ENCODE results near the gene PPP1R1B.

Gene PPP1R1B

GRCh38 chr17:39596543-39597267 lies 30.0 kb upstream of the PPP1R1B start:
- no peak for TF ChIP-seq CTCF (IDR thresholded peaks at IDR 0.05; ENCODE audit: extremely low read depth, insufficient read depth, missing control alignments)
- no peak for DNase-seq (ENCODE audit: low spot score)
- in situ Hi-C loops (cut with MboI; ENCODE audit: low pct_unique_long_range_greater_than_20kb, low sequenced_read_pairs, unreplicated experiment) = no loop called here

DNA sequence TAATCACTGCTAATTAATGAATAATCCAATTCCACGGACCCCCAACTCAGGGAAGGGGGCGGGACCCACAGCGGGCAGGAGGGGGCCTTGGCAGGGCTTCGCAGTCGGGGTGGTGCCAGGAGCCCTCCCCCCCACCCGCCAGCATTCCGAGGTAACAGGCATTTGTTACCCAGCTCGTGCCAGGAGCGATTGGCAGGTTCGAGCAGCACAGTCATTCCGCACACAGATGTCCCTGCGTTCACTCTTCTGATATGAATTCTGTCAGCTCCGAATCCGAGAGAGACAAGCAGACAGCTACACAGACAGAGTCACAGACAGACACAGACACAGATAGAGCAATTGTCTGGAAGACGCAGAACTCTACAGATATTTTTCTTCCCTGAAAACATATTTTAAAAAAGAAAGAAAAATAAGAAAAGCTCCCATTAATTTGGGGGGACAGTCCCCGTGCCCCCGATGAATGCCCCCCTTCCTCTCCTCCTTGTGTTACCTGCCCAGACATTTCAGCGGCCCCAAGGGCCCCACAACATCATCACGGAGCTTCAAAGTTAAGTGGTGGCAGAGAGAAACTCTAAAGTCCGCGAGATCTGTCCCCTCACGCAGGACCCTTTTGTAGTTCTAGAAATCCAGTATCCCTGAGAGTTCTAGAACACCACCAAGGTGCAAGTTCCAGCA lies 29.2 kb upstream of the PPP1R1B start:
- no peak for DNase-seq (ENCODE audit: low spot score)
- TF ChIP-seq CTCF (IDR thresholded peaks at IDR 0.05; ENCODE audit: extremely low read depth, insufficient read depth, missing control alignments) = no peak
- in situ Hi-C loops (cut with MboI; ENCODE audit: low pct_unique_long_range_greater_than_20kb, low sequenced_read_pairs, unreplicated experiment) = no loop called here

DNA sequence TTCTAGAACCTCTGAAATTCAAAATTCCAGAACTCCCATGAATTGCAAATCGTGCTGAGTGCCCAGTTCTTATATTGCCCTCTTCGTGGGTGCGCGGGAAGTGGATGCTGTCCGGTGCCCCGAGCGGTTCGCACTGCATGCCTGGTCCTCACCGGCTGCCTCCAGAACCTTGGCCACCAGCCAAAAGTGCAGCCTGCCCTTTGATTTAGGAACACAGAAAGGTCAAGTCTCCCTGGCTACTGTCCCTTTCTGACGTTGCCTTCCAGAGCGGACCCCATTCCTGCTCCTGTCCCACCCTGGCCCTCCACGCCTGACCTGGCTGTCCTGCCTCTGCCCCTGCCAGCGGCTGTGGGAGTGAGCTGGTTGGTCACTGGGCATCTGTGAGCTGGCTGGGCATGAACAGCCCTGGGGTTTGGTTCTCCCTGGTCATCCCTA lies 28.7 kb upstream of the PPP1R1B start:
- DNase-seq (ENCODE audit: low spot score) = no peak
- in situ Hi-C loops (cut with MboI; ENCODE audit: low pct_unique_long_range_greater_than_20kb, low sequenced_read_pairs, unreplicated experiment) = no loop called here
- TF ChIP-seq CTCF (IDR thresholded peaks at IDR 0.05; ENCODE audit: extremely low read depth, insufficient read depth, missing control alignments) = no peak

- in situ Hi-C loops (cut with MboI; ENCODE audit: low pct_unique_long_range_greater_than_20kb, low sequenced_read_pairs, unreplicated experiment) = no loop called here
Measured at GRCh38 chr17:39598630-39599003, 28.1 kb upstream of the PPP1R1B start.

DNA sequence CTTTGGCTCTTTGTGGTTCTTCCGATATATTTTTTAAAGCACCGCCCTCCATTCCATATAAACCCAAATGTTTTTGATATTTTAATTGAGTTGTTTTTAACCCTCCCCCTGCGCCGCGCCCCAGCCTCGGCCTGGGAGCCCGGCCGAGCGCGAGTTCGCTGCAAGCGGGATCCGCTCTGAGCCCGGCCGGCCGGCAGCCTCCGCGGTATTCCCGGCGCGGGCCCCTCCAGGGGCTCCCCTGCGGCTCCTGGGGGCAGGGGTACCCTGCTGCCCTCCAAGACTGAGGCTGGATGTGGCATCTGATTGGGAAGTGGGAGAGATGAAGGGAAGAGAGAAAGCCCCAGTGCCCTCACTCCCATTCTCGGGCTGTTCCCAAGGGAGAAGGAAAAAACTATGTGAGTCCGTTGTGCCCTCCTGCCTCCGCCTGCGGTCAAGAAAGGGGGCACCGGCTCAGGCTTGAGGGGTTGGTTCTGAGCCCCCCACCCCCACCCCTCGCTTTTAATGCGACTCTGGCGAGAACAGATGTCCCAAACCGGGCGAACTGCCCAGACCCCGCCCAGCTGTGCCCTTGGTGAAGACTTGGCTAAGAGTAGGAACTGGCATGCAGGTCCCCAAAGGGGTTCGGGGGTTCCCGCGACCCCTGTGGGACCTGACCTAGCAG lies 27.6 kb upstream of the PPP1R1B start:
- no peak for TF ChIP-seq CTCF (IDR thresholded peaks at IDR 0.05; ENCODE audit: extremely low read depth, insufficient read depth, missing control alignments)
- in situ Hi-C loops (cut with MboI; ENCODE audit: low pct_unique_long_range_greater_than_20kb, low sequenced_read_pairs, unreplicated experiment) = no loop called here
- no peak for DNase-seq (ENCODE audit: low spot score)

More at GRCh38 chr17:39598630-39599003, 28.1 kb upstream of the PPP1R1B start:
- no peak for DNase-seq (ENCODE audit: low spot score)
- no peak for TF ChIP-seq CTCF (IDR thresholded peaks at IDR 0.05; ENCODE audit: extremely low read depth, insufficient read depth, missing control alignments)

- no peak for DNase-seq (ENCODE audit: low spot score)
- in situ Hi-C loops (cut with MboI; ENCODE audit: low pct_unique_long_range_greater_than_20kb, low sequenced_read_pairs, unreplicated experiment) = no loop called here
- TF ChIP-seq CTCF (IDR thresholded peaks at IDR 0.05; ENCODE audit: extremely low read depth, insufficient read depth, missing control alignments) = no peak
Measured at GRCh38 chr17:39599665-39600231, 27.0 kb upstream of the PPP1R1B start.

Measured in GM13977 (cell line).